ENCODE results near the gene RANBP1.
A peak's percentile ranks its signal among the peaks of the same experiment; 100 is the strongest.

The RANBP1 gene

DNA sequence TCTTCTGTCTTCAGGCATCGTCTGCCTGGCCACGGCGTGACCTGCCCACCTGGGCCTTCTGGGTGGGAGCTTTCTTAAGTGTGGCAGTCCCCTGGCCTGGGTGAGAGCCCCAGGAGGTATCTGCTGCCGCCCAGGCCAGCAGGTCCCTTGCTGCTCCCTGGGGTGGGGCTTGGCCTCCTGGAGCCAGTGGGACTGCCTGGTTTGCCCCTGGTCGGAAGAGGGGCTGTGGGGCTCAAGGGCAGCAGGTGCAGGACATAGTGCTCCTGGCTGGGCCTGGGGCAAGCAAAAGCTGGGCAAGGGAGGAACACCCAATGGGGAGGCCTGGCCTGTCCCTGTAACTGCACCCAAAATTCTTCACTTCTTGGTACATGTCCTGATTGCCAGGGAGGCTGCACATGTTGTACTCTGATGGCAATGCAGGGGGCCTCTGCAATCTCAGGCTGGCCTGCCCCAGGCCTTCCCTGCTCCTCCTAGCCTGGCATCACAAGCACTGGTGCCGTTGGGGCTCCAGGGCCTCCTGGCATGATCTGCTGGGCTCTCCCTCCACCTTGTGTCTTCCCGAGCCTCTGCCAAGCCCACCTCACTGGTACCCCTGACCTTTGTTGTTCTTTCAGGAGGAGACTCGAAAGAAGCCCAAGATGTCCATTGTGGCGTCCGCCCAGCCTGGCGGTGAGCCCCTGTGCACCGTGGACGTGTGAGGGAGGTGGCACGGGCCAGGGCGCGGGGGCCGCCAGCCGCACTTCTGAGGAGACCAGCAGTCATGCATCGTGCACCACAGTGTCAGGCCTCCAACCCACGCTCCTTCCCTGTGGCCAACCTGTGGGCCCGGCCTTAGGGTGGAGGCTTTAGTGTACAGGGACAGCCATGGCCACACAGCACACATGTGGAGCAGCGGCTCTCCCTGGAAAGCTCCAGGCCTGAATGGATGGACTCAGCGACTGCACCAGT, 6.2 kb upstream of the RANBP1 start:
- DNase-seq = no peak

DNA sequence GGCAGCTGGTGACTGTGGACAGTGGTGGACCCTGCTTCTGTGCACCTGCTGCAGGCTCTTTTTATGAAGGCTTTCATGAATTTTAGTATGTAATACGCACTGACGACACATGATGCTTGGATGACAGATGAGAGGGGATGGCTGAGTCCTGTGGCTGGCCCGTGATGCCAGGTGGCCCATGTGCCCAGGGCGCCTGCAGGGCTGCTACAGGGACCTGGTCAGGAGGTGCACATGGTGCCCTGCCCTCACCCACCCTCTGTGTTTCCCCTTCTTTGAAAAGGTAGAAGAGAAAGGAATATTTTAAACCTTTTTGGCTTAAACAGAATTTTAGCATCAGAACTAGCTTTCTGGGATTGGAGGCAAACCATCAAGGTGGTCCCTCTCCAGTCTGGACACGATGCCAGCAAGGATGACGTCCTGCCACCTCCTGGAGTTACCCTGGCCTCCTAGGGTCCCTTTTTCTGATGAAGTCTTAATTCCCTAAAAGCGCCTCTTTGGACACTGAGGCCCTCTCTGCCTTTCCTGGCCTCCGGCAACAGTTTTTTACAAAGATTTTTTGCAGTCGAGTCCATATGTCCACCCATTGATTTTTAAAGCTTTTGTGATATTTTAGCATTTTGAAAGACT, 5.4 kb upstream of the RANBP1 start:
- DNase-seq = no peak

GRCh38 chr22:20111045-20111688, 4.7 kb upstream of the RANBP1 start:
- no peak for DNase-seq

GRCh38 chr22:20111689-20112622, 3.9 kb upstream of the RANBP1 start:
- no peak for DNase-seq

DNA sequence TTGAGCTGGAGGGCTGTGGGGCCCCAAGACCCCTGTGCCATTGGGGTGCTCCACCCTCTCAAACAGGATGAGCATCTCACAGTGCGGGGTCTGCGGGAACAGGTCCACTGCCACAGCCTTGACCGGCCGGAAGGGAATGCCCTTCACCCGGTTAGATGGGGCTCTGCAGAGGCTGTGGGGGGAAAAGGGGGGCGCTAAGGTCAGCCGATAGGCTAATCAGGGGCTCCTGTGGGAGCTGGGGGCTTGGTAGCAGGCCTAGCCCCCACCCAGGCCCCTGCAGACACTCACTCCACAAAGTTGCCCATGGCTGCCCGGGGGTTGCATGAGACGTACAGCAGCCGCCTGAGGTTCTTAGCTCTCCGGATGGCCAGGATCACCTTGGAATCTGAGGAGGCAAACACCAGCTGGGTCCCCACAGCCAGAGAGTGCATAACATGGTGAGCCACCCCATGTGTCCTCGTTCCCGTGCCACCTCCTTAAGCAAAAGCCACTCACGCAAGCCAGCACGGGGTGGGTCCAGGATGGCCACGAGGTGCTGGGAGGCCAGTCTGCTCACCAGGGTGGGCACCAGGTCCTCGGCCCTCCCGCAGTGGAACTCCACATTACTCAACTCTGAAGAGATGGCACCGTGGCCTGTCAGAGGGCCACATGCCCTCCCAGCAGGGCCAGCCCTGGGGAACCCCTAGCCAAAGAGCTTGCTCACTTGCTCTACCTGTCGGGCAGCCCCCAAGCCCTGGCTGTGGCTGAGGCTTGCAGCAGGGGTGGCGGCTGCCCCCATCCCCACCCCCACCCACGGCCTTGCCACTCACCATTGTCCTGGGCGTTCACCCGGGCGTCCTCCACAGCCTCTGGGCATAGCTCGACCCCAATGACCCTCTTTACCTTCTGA, 3.0 kb upstream of the RANBP1 start:
- no peak for DNase-seq

DNA sequence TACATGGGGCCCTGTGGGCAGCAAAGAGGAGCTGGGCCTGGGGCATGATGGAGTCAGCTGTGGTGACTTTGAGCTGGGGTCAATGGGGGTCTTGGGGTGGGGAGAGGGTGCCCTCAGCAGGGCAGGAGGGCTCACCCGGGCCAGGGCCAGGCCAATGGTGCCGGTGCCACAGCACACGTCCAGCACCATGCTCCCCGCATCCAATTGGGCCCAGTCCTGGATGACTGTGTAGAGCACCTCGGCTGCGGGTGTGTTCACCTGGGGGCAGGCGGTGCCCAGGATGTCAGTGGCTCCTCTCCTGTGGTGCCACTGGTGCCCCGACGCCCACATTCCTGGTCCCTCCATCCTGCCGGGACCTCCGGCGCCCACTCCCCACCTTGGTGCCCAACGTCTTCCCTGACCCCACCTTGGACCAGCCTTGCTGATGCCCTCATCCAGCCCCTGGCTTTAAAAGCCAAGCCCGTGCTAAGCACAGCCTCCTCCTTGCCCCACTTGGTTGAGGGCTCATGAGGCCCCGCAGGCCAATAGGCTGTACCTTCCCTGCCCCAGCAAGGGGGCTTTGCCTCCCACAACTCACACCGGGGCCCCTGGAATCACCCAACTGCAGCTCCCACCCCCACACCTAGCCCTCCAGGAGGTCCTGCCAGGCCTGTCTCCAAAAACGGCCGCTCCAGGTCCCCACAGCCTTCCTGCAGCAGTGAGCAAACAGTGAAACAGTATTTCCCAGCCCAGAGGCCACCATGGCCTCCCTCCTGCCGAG, 2.2 kb upstream of the RANBP1 start:
- no peak for DNase-seq

GRCh38 chr22:20114506-20115475, 1.1 kb upstream of the RANBP1 start:
- no peak for DNase-seq

GRCh38 chr22:20116376-20116950, 559 bp downstream of the RANBP1 start:
- no peak for DNase-seq

DNA sequence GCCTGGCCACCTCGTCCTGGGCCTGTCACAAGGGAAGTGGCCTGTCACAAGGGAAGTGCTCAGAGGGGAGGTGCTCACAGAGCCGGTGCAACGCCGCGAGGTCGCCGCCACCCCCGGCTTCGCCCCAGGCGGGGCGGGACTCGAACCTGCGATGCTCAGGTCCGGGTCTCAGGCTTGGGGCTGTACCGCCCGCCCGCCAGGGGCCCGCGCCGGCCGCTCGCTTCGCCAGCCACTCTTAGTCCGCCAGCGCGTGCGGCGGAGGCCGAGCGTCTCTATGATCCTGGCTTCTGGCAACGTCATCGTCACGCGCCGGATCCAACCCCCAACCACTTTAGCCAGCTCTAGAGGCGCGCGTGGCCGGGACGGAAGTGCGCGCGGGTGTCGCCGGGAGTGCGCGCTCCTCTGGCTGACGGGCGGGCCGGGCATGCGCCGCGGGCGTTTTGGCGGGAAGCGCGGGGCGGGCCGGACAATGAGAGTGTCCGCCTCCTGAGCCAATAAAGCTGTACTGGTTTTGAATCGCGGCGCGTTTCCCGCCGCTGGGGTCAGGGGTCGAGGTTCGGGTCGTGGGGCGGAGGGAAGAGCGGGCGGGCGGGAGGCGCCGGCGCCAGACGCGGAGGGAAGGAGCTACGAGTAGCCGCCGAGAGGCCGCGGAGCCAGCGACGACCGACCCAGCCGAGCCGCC, 1.2 kb downstream of the RANBP1 start, which contains the start of gene TRMT2A:
TSS of gene TRMT2A (minus strand) at position 276 of the 682 bp plus-strand sequence. CDS start 320 bp downstream, outside the sequence.
- peak; percentile 97 for DNase-seq

DNA sequence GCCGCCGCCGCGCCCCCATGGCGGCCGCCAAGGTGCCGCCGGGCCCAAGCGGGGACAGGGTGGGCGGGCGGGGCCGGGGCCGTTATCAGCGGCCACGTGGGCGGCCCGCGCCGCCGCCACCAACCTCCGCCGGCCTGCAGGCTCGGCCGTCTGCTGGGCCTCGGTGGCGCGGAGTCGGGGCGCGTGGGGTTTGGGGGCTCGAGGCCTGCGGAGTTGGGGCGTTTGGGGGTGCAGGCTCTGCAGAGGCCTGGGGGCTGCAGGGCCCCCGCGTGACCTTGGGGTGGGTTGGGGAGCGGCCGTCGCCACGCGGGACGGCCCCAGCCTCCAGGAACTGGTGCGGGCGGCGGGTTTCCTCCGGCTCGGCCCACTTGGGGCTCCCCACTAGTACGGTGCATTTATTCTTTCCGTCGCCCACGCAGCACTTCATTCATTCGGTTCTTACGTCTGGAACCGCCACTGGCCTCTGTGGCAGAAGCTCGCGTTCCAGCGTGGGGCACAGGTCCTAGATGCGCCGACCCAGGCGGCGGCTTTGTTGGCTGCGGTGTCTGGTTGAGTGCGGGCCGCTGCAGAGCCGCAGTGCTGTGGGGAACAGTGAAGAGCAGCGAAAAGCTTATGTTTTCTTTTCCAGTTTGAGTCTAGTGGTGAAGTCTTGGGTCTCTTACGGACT, 1.9 kb downstream of the RANBP1 start:
- DNase-seq = peak; percentile 72 to 79

GRCh38 chr22:20118300-20119020, 2.6 kb downstream of the RANBP1 start:
- no peak for DNase-seq

DNA sequence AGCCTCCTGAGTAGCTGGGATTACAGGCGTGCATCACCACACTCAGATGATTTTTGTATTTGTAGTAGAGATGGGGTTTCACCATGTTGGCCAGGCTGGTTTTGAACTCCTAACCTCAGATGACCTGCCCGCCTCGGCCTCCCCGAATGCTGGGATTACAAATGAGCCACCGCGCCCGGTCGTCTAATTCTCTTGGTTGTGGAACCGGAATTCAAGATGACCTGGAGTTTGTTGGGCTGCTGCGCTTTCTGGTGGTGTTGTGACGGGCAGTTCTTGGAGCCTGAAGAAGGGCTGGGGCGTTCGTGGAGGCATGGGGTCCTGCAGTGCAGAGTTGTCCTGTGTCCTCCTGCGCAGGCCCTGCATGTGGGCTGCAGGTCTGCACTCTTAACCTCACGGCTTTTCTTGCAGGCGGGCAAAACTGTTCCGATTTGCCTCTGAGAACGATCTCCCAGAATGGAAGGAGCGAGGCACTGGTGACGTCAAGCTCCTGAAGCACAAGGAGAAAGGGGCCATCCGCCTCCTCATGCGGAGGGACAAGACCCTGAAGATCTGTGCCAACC, 6.0 kb downstream of the RANBP1 start:
- no peak for DNase-seq

GRCh38 chr22:20123366-20124082, 7.6 kb downstream of the RANBP1 start:
- no peak for DNase-seq

GRCh38 chr22:20124083-20124787, 8.3 kb downstream of the RANBP1 start:
- DNase-seq = no peak

Measured in stimulated activated CD4-positive, alpha-beta T cell treated with anti-CD3 and anti-CD28 coated beads, Interleukin-2, amount 100 ng/mL, for 48 hours (primary cell).